ENCODE measurements around the gene PHF2. TPM values are rescaled to one million over a fixed set of nuclear protein-coding genes. Genes with fewer than 3 reads are reported as not detected.

The PHF2 gene
- total RNA-seq, 1 experiment from 2014 or later: 17.4 TPM

GRCh38 chr9:93697352-93698139 is 121.2 kb downstream of the PHF2 start:
- H3K27me3 ChIP-seq (ENCODE audit: insufficient read depth, low read length): no peaks in the 10 kb centered on the region
- H3K79me1 ChIP-seq (ENCODE audit: insufficient read depth, low read depth, low read length, poor library complexity, severe bottlenecking): no peaks in the 10 kb centered on the region
- Mint-ChIP-seq H3K27me3 (ENCODE audit: low read depth) (peaks cover 4% of the 10 kb centered on the region; the same call in 1 of the 2 replicates), H3K4me1 (no peaks in the 10 kb centered on the region), H3K36me3 (ENCODE audit: insufficient read depth in 1 of 3, low read depth in 3 of 3) (peaks cover 0 to 12% (median 7%) of the 10 kb centered on the region in 3 experiments; a peak in 3 of 7 replicates), H3K9me3 (peaks cover 19 to 33% of the 10 kb centered on the region in 2 experiments; a peak in 3 of 5 replicates), H3K4me3 (no peak overlapping the region), H3K27ac (no peak overlapping the region)
- H2AK5ac ChIP-seq (ENCODE audit: insufficient read length, low read length): no peak overlapping the region
- no peak overlapping the region for H4K5ac ChIP-seq (ENCODE audit: insufficient read length, low read depth, low read length)
- H3K4me1 ChIP-seq (ENCODE audit: insufficient read depth, low read length): no peaks in the 10 kb centered on the region
- H3K23me2 ChIP-seq (ENCODE audit: insufficient read length, low read depth, low read length, poor library complexity, severe bottlenecking): no peaks in the 10 kb centered on the region
- H2BK12ac ChIP-seq (ENCODE audit: insufficient read length, low read depth, low read length): no peak overlapping the region
- H2BK20ac ChIP-seq (ENCODE audit: low read depth, low read length, poor library complexity, severe bottlenecking): no peak overlapping the region
- H3T11ph ChIP-seq (ENCODE audit: low read length): no peak overlapping the region
- H2BK120ac ChIP-seq (ENCODE audit: low read depth, low read length, poor library complexity, severe bottlenecking): no peak overlapping the region
- peak; percentile 17 for DNase-seq
- TF ChIP-seq CTCF (conservative IDR thresholded peaks at IDR 0.05): no peak
- H4K20me1 ChIP-seq (ENCODE audit: control insufficient read depth, insufficient read depth, insufficient read length): no peaks in the 10 kb centered on the region
- no peak overlapping the region for H3K14ac ChIP-seq (ENCODE audit: insufficient read depth, low read length)
- no peak overlapping the region for H4K91ac ChIP-seq (ENCODE audit: insufficient read length, low read depth, low read length)
- H4K8ac ChIP-seq (replicated peaks; ENCODE audit: insufficient read length, low read depth, low read length): no peak overlapping the region
- H3K79me2 ChIP-seq (ENCODE audit: insufficient read depth, low read length): no peaks in the 10 kb centered on the region
- H3K27ac ChIP-seq (ENCODE audit: insufficient read length, low read depth, low read length): no peak overlapping the region
- no peak overlapping the region for H3K4ac ChIP-seq (ENCODE audit: low read depth, low read length)
- WGBS (ENCODE audit: extremely low coverage, insufficient read length, low lambda C conversion rate): no CpG with 5 or more reads among the region's 28 CpGs
- no peak overlapping the region for H2BK15ac ChIP-seq (ENCODE audit: low read depth, low read length)
- H3K9me3 ChIP-seq (ENCODE audit: control insufficient read depth, low read depth, low read length): no peaks in the 10 kb centered on the region
- no peak overlapping the region for H3K23ac ChIP-seq (ENCODE audit: insufficient read length, low read depth, low read length)
- no peak overlapping the region for H2AFZ ChIP-seq (ENCODE audit: low read length)
- no peak overlapping the region for H3K4me2 ChIP-seq (ENCODE audit: insufficient read depth, insufficient read length, low read length)
- no peak overlapping the region for H2BK5ac ChIP-seq (ENCODE audit: insufficient read length, low read length)
- no peak overlapping the region for H3K18ac ChIP-seq (ENCODE audit: insufficient read length, low read depth, low read length)
- no peak overlapping the region for H3K56ac ChIP-seq (ENCODE audit: insufficient read length, low read depth, low read length)
- H3K9ac ChIP-seq (ENCODE audit: extremely low read depth, insufficient read length, low read length): no peak overlapping the region

Measured in H9 (cell line).